GM23338 (cell line): Measurements from ENCODE around the gene ARRB1. TPM values are rescaled to one million over a fixed set of nuclear protein-coding genes. Genes with fewer than 3 reads are reported as not detected.
"Not testable (repeated sequence)": the region's sequence is repeated elsewhere in the genome, so short reads cannot be mapped to it uniquely, and the experiment has no call there.

ENCODE experiments used
- ATAC-seq: fragments of 200-7000 bp; cut with Tn5 transposase; 3 replicates; pipeline ENCODE4 v1.9.1; 2020
- DNase-seq: peaks from one replicate; pipeline ENCODE4 v3.0.0-alpha.2; 2015; ENCODE audit warnings: low spot score
- H2AFZ ChIP-seq: fragments of 200-600 bp; sonication (generic); 2 replicates; pipeline ENCODE4 v1.8.0; 2016; ENCODE audit warnings: antibody characterized with exemption, mild to moderate bottlenecking, moderate library complexity
- H3F3A ChIP-seq: fragments of 200-600 bp; sonication (generic); replicated peaks from 2 replicates; pipeline ENCODE4 v1.8.0; 2017; ENCODE audit warnings: antibody characterized with exemption, mixed run types, low read depth
- H3K27ac ChIP-seq: fragments of 200-600 bp; sonication (generic); 2 replicates; pipeline ENCODE4 v1.6.1; 2016; ENCODE audit warnings: low read depth
- H3K27me3 ChIP-seq: fragments of 200-600 bp; sonication (generic); 2 replicates; pipeline ENCODE4 v1.8.0; 2016; ENCODE audit warnings: mild to moderate bottlenecking, mixed run types, moderate library complexity; ENCODE audit not compliant: insufficient read depth
- H3K36me3 ChIP-seq: fragments of 200-600 bp; sonication (generic); 2 replicates; pipeline ENCODE4 v1.8.0; 2016; ENCODE audit warnings: mild to moderate bottlenecking; ENCODE audit not compliant: insufficient read depth
- H3K4me1 ChIP-seq: fragments of 200-600 bp; sonication (generic); 2 replicates; pipeline ENCODE4 v1.8.0; 2016; ENCODE audit warnings: mild to moderate bottlenecking, moderate library complexity; ENCODE audit not compliant: insufficient read depth
- H3K4me2 ChIP-seq: fragments of 200-600 bp; sonication (generic); 2 replicates; pipeline ENCODE4 v1.7.1; 2017; ENCODE audit warnings: mixed run types
- H3K4me3 ChIP-seq: fragments of 200-600 bp; sonication (generic); 2 replicates; pipeline ENCODE4 v1.6.1; 2016; ENCODE audit warnings: mixed run types
- H3K79me2 ChIP-seq: fragments of 200-600 bp; sonication (generic); replicated peaks from 2 replicates; pipeline ENCODE4 v1.8.0; 2017; ENCODE audit warnings: mild to moderate bottlenecking; ENCODE audit not compliant: insufficient read depth
- H3K9me2 ChIP-seq: fragments of 200-600 bp; sonication (generic); 2 replicates; pipeline ENCODE4 v1.8.0; 2017; ENCODE audit not compliant: insufficient read depth
- H4K20me1 ChIP-seq: fragments of 200-600 bp; sonication (generic); replicated peaks from 2 replicates; pipeline ENCODE4 v1.8.0; 2017; ENCODE audit warnings: mild to moderate bottlenecking; ENCODE audit not compliant: insufficient read depth
- H3K27ac Mint-ChIP-seq: 2 replicates; pipeline ENCODE4 v1.8.0; 2020; ENCODE audit warnings: inconsistent platforms, mild to moderate bottlenecking, moderate library complexity, mixed read lengths
- H3K27me3 Mint-ChIP-seq: 3 replicates; pipeline ENCODE4 v1.8.0; 2022; ENCODE audit warnings: low read depth, mild to moderate bottlenecking, moderate library complexity, mixed read lengths, inconsistent platforms; ENCODE audit not compliant: insufficient read depth, poor library complexity
- H3K36me3 Mint-ChIP-seq: 3 replicates; pipeline ENCODE4 v1.8.0; 2021; ENCODE audit warnings: low read depth, mild to moderate bottlenecking, inconsistent platforms, moderate library complexity, mixed read lengths
- H3K4me1 Mint-ChIP-seq: 3 replicates; pipeline ENCODE4 v1.8.0; 2020; ENCODE audit warnings: mild to moderate bottlenecking, inconsistent platforms, mixed read lengths
- H3K4me3 Mint-ChIP-seq: 3 replicates; pipeline ENCODE4 v1.8.0; 2021; ENCODE audit warnings: moderate library complexity, mild to moderate bottlenecking, inconsistent platforms, mixed read lengths
- H3K9me3 Mint-ChIP-seq: 3 replicates; pipeline ENCODE4 v1.8.0; 2020; ENCODE audit warnings: moderate library complexity, mild to moderate bottlenecking, inconsistent platforms, mixed read lengths
- CREB1 ChIP-seq: fragments of 250-450 bp; sonication (Bioruptor Pico); IDR thresholded peaks from 2 replicates; pipeline ENCODE4 v1.5.0; 2020; ENCODE audit warnings: low read depth, mild to moderate bottlenecking, moderate library complexity
- EZH2 ChIP-seq: fragments of 200-600 bp; sonication (generic); IDR thresholded peaks from one replicate; pipeline ENCODE4 v1.8.0; 2017; ENCODE audit warnings: antibody characterized with exemption, mild to moderate bottlenecking, low read depth; ENCODE audit not compliant: unreplicated experiment
- EZH2phosphoT487 ChIP-seq: fragments of 200-600 bp; sonication (generic); IDR thresholded peaks from one replicate; pipeline ENCODE4 v1.8.1; 2018; ENCODE audit warnings: antibody characterized with exemption; ENCODE audit not compliant: unreplicated experiment
- JUNB ChIP-seq: IDR thresholded peaks from one replicate; pipeline ENCODE4 v1.6.1; 2016; ENCODE audit warnings: antibody characterized with exemption; ENCODE audit not compliant: unreplicated experiment
- NANOG ChIP-seq: IDR thresholded peaks from 2 replicates; pipeline ENCODE4 v1.6.1; 2016; ENCODE audit warnings: antibody characterized with exemption, borderline replicate concordance
- POLR2AphosphoS5 ChIP-seq: IDR thresholded peaks from 2 replicates; pipeline ENCODE4 v1.6.1; 2016; ENCODE audit warnings: antibody characterized with exemption, low read depth
- STAT1 ChIP-seq: IDR thresholded peaks from one replicate; pipeline ENCODE4 v1.6.1; 2016; ENCODE audit warnings: antibody characterized with exemption; ENCODE audit not compliant: unreplicated experiment
- ZNF114 ChIP-seq: fragments of 250-450 bp; sonication (Bioruptor Pico); IDR thresholded peaks from 2 replicates; pipeline ENCODE4 v1.5.0; 2020; ENCODE audit warnings: mild to moderate bottlenecking, moderate library complexity
- polyA plus RNA-seq: library from polyadenylated mRNA; unstranded; fragments of >200 nt; fragmentation: Nextera tagmentation; extraction: Ambion mirVana; gene quantifications from 2 replicates; pipeline ENCODE4 v1.2.1, GENCODE V29; 2016
- total RNA-seq: library from RNA; depleted of rRNA; stranded (reverse); fragments of >200 nt; shearing (Covaris generic); gene quantifications from 2 replicates; pipeline ENCODE4 v1.2.3, GENCODE V29; 2014
- TF ChIP-seq, protein P1 (sequence below): IDR thresholded peaks from one replicate; pipeline ENCODE4 v1.6.1; 2018; ENCODE audit warnings: antibody characterized with exemption; ENCODE audit not compliant: unreplicated experiment
- TF ChIP-seq, protein P2 (sequence below), 2 experiments: fragments of 200-600 bp in 1 of 2; sonication (generic) in 1 of 2; conservative IDR thresholded peaks; 2 replicates each; pipeline versions ENCODE4 v1.5.1 to v1.6.1; 2016 to 2017; ENCODE audit warnings: antibody characterized with exemption in 2 of 2, low read depth in 2 of 2, mild to moderate bottlenecking in 2 of 2, moderate library complexity in 1 of 2

Gene ARRB1
- total and polyA plus RNA-seq, 2 experiments from 2014 or later = 6.3 to 11.1 TPM

DNA sequence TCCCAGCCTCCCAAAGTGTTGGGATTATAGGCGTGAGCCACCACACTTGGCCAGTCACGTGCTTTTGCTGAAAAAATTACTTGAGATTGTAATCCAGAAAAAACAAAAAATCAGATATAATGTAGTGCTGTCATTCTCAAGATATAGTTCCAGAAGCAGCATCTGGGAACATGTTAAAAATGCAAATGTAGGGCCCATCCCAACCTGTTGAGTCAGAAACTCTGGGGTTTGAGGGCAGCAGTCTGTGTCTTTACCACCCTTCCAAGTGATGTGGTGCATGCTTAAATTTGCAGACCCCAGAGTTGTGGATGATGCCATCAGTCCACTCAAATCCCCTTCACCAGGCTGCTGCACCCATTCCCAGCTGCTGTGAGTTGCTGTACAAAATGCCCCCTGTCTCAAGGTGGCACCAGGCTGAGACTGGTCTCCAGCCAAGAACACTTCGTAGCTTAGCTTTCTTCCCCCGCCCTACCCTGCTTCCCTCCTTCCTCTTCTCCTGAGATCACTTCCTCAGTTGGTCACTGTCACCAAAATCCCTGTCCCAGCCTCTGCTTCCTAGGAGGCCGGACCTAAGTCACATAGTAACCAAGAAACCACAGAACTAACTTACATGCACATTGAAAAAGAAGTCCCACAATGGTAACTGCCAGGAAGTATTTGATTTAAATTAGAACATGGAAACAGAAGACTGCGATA is 18.2 kb upstream of the ARRB1 start:
- ATAC-seq (no peak), DNase-seq (no peak)
- H3K36me3 ChIP-seq = no peaks in the 10 kb centered on the region
- no peak overlapping the region for H3K4me2 ChIP-seq
- Mint-ChIP-seq H3K36me3 (no peaks in the 10 kb centered on the region; the same call in 2 of the 3 replicates), H3K27ac (no peak overlapping the region), H3K4me3 (no peak overlapping the region), H3K9me3 (no peaks in the 10 kb centered on the region; the same call in 2 of the 3 replicates), H3K4me1 (no peaks in the 10 kb centered on the region; the same call in 2 of the 3 replicates), H3K27me3 (no peaks in the 10 kb centered on the region)
- H3K27me3 ChIP-seq = no peaks in the 10 kb centered on the region
- peak overlapping the region; percentile 88 for H2AFZ ChIP-seq
- H3K4me3 ChIP-seq = no peak overlapping the region
- no peaks in the 10 kb centered on the region for H4K20me1 ChIP-seq
- no peak overlapping the region for H3K27ac ChIP-seq
- no peaks in the 10 kb centered on the region for H3K79me2 ChIP-seq
- no peaks in the 10 kb centered on the region for H3K4me1 ChIP-seq
- H3K9me2 ChIP-seq = no peaks in the 10 kb centered on the region
- no peak for TF ChIP-seq EZH2
- TF ChIP-seq, protein P1, sequence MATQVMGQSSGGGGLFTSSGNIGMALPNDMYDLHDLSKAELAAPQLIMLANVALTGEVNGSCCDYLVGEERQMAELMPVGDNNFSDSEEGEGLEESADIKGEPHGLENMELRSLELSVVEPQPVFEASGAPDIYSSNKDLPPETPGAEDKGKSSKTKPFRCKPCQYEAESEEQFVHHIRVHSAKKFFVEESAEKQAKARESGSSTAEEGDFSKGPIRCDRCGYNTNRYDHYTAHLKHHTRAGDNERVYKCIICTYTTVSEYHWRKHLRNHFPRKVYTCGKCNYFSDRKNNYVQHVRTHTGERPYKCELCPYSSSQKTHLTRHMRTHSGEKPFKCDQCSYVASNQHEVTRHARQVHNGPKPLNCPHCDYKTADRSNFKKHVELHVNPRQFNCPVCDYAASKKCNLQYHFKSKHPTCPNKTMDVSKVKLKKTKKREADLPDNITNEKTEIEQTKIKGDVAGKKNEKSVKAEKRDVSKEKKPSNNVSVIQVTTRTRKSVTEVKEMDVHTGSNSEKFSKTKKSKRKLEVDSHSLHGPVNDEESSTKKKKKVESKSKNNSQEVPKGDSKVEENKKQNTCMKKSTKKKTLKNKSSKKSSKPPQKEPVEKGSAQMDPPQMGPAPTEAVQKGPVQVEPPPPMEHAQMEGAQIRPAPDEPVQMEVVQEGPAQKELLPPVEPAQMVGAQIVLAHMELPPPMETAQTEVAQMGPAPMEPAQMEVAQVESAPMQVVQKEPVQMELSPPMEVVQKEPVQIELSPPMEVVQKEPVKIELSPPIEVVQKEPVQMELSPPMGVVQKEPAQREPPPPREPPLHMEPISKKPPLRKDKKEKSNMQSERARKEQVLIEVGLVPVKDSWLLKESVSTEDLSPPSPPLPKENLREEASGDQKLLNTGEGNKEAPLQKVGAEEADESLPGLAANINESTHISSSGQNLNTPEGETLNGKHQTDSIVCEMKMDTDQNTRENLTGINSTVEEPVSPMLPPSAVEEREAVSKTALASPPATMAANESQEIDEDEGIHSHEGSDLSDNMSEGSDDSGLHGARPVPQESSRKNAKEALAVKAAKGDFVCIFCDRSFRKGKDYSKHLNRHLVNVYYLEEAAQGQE = no peak
- no peaks in the 10 kb centered on the region for H3F3A ChIP-seq

DNA sequence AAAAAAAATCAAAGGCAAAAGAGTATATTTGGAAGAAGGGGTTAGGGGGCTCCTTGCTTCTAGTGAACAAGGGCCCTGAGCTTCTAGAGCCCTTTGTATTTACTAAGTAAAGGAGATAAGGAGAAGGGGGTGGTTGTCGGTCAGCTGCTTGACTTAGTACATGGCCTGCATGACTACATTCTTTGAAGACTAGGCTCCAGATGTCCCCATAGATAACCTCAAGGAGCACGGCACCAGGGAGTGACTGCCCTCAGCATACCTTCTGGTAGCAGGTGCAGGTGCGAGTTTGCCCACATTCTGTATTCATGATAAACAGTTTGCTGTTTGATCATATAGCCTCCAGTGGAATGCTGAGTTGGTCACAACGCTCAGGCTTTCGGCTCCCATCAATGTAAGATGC is 15.4 kb upstream of the ARRB1 start:
- not testable (repeated sequence) for H3K36me3 Mint-ChIP-seq, DNase-seq, H3K27ac ChIP-seq, H3K27me3 ChIP-seq, H3K4me1 ChIP-seq, H3K36me3 ChIP-seq, H3K9me3 Mint-ChIP-seq, H3K79me2 ChIP-seq, H3K4me1 Mint-ChIP-seq, ATAC-seq, H3K4me3 ChIP-seq, H3K27ac Mint-ChIP-seq, H3K4me2 ChIP-seq, H3K9me2 ChIP-seq, H2AFZ ChIP-seq, H4K20me1 ChIP-seq, H3K27me3 Mint-ChIP-seq, H3F3A ChIP-seq, H3K4me3 Mint-ChIP-seq

DNA sequence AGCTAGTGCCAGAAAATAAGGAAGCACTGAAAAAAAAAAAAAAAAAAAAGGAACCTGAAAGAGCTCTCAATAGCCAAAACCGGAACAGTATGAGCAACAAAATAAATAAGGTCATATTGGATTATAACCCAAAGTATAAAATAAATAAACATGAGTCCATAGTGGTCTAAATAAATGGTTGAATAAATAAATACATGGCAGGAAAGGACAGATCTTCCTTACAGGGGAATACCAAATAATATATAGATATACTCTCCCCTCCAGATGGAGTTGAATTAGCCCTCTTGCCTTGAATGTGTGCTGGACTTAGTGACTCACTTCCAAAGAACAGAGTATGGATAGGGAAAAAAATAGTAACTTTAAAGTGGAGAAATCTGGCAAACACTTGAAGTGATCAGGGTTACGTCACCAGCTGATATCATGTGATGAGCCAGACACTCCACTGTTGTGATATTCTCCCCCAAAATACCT is 14.3 kb upstream of the ARRB1 start:
- Mint-ChIP-seq H3K27me3 (peaks cover 5% of the 10 kb centered on the region), H3K27ac (no peak overlapping the region), H3K9me3 (no peaks in the 10 kb centered on the region; the same call in 2 of the 3 replicates), H3K4me1 (0 out of 3 replicates have a peak, but pooled peaks cover 2% of the 10 kb centered on the region), H3K4me3 (no peak overlapping the region), H3K36me3 (no peaks in the 10 kb centered on the region)
- Histone ChIP-seq H3K36me3 (no peaks in the 10 kb centered on the region), H3K4me1 (no peaks in the 10 kb centered on the region), H3K9me2 (no peaks in the 10 kb centered on the region), H4K20me1 (no peaks in the 10 kb centered on the region), H2AFZ (no peak overlapping the region), H3K27ac (no peak overlapping the region), H3F3A (no peaks in the 10 kb centered on the region), H3K4me3 (no peak overlapping the region), H3K27me3 (no peaks in the 10 kb centered on the region), H3K79me2 (no peaks in the 10 kb centered on the region), H3K4me2 (no peak overlapping the region)
- DNase-seq (no peak), ATAC-seq (no peak)
- TF ChIP-seq NANOG (no peak), STAT1 (no peak), ZNF114 (CRISPR knock-in tag) (no peak), EZH2phosphoT487 (no peak), EZH2 (no peak), JUNB (no peak), CREB1 (CRISPR knock-in tag) (no peak), POLR2AphosphoS5 (no peak)
- TF ChIP-seq, protein P2, sequence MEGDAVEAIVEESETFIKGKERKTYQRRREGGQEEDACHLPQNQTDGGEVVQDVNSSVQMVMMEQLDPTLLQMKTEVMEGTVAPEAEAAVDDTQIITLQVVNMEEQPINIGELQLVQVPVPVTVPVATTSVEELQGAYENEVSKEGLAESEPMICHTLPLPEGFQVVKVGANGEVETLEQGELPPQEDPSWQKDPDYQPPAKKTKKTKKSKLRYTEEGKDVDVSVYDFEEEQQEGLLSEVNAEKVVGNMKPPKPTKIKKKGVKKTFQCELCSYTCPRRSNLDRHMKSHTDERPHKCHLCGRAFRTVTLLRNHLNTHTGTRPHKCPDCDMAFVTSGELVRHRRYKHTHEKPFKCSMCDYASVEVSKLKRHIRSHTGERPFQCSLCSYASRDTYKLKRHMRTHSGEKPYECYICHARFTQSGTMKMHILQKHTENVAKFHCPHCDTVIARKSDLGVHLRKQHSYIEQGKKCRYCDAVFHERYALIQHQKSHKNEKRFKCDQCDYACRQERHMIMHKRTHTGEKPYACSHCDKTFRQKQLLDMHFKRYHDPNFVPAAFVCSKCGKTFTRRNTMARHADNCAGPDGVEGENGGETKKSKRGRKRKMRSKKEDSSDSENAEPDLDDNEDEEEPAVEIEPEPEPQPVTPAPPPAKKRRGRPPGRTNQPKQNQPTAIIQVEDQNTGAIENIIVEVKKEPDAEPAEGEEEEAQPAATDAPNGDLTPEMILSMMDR (conservative IDR thresholded peaks at IDR 0.05; ENCODE audit: low read depth in 2 of 2) = no peak
- TF ChIP-seq, protein P1 = no peak
